GM23338 (cell line): ENCODE results near the gene TRAF3IP3.

ENCODE experiments used
- CREB1 ChIP-seq: fragments of 250-450 bp; sonication (Bioruptor Pico); IDR thresholded peaks from 2 replicates; pipeline ENCODE4 v1.5.0; 2020; ENCODE audit warnings: low read depth, mild to moderate bottlenecking, moderate library complexity
- EZH2 ChIP-seq: fragments of 200-600 bp; sonication (generic); IDR thresholded peaks from one replicate; pipeline ENCODE4 v1.8.0; 2017; ENCODE audit warnings: antibody characterized with exemption, mild to moderate bottlenecking, low read depth; ENCODE audit not compliant: unreplicated experiment
- EZH2phosphoT487 ChIP-seq: fragments of 200-600 bp; sonication (generic); IDR thresholded peaks from one replicate; pipeline ENCODE4 v1.8.1; 2018; ENCODE audit warnings: antibody characterized with exemption; ENCODE audit not compliant: unreplicated experiment
- JUNB ChIP-seq: IDR thresholded peaks from one replicate; pipeline ENCODE4 v1.6.1; 2016; ENCODE audit warnings: antibody characterized with exemption; ENCODE audit not compliant: unreplicated experiment
- NANOG ChIP-seq: IDR thresholded peaks from 2 replicates; pipeline ENCODE4 v1.6.1; 2016; ENCODE audit warnings: antibody characterized with exemption, borderline replicate concordance
- POLR2AphosphoS5 ChIP-seq: IDR thresholded peaks from 2 replicates; pipeline ENCODE4 v1.6.1; 2016; ENCODE audit warnings: antibody characterized with exemption, low read depth
- STAT1 ChIP-seq: IDR thresholded peaks from one replicate; pipeline ENCODE4 v1.6.1; 2016; ENCODE audit warnings: antibody characterized with exemption; ENCODE audit not compliant: unreplicated experiment
- TF ChIP-seq, protein P1 (sequence below), 2 experiments: fragments of 200-600 bp in 1 of 2; sonication (generic) in 1 of 2; conservative IDR thresholded peaks; 2 replicates each; pipeline versions ENCODE4 v1.5.1 to v1.6.1; 2016 to 2017; ENCODE audit warnings: antibody characterized with exemption in 2 of 2, low read depth in 2 of 2, mild to moderate bottlenecking in 2 of 2, moderate library complexity in 1 of 2
- TF ChIP-seq, protein P2 (sequence below): IDR thresholded peaks from 2 replicates; pipeline ENCODE4 v1.6.1; 2016; ENCODE audit warnings: antibody characterized with exemption
- TF ChIP-seq, protein P3 (sequence below): IDR thresholded peaks from one replicate; pipeline ENCODE4 v1.6.1; 2018; ENCODE audit warnings: antibody characterized with exemption; ENCODE audit not compliant: unreplicated experiment

DNA sequence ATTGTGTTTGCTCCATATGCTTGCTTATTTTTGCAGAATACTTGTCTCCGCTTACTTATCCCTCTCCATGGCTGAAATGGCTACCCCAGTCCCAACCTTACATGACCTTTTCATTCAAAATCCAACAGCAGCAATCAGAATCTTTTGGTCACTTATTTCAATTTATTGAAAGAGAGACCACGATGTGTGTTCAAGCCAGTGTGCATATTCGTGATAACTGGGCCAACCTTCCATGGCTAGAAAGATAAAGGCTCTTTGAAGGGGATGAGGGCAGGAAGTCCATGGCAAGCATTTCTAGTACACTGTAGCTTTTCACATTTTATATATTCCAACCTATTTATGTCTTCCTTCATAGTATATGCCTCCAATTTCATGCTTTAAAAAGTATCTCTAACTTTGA, 28.1 kb upstream of the TRAF3IP3 start:
- TF ChIP-seq, protein P1, sequence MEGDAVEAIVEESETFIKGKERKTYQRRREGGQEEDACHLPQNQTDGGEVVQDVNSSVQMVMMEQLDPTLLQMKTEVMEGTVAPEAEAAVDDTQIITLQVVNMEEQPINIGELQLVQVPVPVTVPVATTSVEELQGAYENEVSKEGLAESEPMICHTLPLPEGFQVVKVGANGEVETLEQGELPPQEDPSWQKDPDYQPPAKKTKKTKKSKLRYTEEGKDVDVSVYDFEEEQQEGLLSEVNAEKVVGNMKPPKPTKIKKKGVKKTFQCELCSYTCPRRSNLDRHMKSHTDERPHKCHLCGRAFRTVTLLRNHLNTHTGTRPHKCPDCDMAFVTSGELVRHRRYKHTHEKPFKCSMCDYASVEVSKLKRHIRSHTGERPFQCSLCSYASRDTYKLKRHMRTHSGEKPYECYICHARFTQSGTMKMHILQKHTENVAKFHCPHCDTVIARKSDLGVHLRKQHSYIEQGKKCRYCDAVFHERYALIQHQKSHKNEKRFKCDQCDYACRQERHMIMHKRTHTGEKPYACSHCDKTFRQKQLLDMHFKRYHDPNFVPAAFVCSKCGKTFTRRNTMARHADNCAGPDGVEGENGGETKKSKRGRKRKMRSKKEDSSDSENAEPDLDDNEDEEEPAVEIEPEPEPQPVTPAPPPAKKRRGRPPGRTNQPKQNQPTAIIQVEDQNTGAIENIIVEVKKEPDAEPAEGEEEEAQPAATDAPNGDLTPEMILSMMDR (conservative IDR thresholded peaks at IDR 0.05; ENCODE audit: low read depth in 2 of 2), result no peak
- TF ChIP-seq POLR2AphosphoS5, result no peak
- no peak for TF ChIP-seq CREB1 (CRISPR knock-in tag)
- TF ChIP-seq JUNB, result no peak
- no peak for TF ChIP-seq EZH2phosphoT487
- no peak for TF ChIP-seq NANOG
- no peak for TF ChIP-seq EZH2
- TF ChIP-seq, protein P2, sequence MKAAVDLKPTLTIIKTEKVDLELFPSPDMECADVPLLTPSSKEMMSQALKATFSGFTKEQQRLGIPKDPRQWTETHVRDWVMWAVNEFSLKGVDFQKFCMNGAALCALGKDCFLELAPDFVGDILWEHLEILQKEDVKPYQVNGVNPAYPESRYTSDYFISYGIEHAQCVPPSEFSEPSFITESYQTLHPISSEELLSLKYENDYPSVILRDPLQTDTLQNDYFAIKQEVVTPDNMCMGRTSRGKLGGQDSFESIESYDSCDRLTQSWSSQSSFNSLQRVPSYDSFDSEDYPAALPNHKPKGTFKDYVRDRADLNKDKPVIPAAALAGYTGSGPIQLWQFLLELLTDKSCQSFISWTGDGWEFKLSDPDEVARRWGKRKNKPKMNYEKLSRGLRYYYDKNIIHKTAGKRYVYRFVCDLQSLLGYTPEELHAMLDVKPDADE, result no peak
- TF ChIP-seq STAT1, result no peak
- TF ChIP-seq, protein P3, sequence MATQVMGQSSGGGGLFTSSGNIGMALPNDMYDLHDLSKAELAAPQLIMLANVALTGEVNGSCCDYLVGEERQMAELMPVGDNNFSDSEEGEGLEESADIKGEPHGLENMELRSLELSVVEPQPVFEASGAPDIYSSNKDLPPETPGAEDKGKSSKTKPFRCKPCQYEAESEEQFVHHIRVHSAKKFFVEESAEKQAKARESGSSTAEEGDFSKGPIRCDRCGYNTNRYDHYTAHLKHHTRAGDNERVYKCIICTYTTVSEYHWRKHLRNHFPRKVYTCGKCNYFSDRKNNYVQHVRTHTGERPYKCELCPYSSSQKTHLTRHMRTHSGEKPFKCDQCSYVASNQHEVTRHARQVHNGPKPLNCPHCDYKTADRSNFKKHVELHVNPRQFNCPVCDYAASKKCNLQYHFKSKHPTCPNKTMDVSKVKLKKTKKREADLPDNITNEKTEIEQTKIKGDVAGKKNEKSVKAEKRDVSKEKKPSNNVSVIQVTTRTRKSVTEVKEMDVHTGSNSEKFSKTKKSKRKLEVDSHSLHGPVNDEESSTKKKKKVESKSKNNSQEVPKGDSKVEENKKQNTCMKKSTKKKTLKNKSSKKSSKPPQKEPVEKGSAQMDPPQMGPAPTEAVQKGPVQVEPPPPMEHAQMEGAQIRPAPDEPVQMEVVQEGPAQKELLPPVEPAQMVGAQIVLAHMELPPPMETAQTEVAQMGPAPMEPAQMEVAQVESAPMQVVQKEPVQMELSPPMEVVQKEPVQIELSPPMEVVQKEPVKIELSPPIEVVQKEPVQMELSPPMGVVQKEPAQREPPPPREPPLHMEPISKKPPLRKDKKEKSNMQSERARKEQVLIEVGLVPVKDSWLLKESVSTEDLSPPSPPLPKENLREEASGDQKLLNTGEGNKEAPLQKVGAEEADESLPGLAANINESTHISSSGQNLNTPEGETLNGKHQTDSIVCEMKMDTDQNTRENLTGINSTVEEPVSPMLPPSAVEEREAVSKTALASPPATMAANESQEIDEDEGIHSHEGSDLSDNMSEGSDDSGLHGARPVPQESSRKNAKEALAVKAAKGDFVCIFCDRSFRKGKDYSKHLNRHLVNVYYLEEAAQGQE, result no peak
